Measurements from ENCODE around the gene CCNG2.

The CCNG2 gene

DNA sequence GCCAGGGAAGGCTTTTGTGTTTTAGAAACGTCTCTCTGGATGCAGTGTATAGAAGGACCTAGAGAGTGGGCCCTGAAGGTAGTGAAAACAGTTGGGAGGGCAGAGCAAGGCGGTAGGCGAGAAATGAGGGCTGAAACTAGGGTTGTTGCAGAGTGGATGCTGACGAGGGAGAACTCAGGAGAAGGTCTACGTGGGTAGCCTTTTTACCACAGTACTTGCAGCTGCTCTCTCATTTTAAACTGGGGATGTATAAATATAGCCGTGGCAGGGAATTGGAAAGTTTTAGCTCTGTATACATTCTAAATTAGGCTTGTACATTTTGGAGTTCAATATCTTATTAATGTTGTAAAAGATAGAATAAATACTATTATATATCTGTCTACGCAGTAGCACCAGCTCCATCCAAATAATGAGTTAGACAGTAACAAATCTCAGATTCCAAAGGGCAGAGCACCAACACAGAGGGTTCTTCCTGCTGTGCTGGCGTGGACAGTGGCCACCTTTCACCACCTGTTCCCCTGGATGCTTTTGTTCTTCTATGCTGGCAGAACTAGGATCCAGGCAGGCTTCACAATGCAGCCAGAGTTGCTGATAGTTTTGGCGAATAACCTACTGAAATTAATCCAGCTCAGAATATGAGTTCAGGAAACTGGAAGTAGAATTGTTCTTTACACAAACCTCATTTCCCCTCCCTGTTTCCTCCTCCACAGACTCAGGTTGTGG, 31.7 kb downstream of the CCNG2 start:
- in situ Hi-C loops (cut with HindIII; ENCODE audit: low pct_ligation_motif_present, low sequenced_read_pairs): no loop called here
- no peak overlapping the region for H3K27ac ChIP-seq
- no peak for DNase-seq
- no peaks in the 10 kb centered on the region for H3K36me3 ChIP-seq (replicated peaks)
- H3K27me3 ChIP-seq (replicated peaks): peaks cover 9% of the 10 kb centered on the region
- no peak overlapping the region for H3K4me3 ChIP-seq (ENCODE audit: low read depth, low read length)
- TF ChIP-seq, protein P1, sequence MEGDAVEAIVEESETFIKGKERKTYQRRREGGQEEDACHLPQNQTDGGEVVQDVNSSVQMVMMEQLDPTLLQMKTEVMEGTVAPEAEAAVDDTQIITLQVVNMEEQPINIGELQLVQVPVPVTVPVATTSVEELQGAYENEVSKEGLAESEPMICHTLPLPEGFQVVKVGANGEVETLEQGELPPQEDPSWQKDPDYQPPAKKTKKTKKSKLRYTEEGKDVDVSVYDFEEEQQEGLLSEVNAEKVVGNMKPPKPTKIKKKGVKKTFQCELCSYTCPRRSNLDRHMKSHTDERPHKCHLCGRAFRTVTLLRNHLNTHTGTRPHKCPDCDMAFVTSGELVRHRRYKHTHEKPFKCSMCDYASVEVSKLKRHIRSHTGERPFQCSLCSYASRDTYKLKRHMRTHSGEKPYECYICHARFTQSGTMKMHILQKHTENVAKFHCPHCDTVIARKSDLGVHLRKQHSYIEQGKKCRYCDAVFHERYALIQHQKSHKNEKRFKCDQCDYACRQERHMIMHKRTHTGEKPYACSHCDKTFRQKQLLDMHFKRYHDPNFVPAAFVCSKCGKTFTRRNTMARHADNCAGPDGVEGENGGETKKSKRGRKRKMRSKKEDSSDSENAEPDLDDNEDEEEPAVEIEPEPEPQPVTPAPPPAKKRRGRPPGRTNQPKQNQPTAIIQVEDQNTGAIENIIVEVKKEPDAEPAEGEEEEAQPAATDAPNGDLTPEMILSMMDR (IDR thresholded peaks at IDR 0.05; ENCODE audit: low read depth, low read length, missing control alignments): no peak

- TF ChIP-seq, protein P1 (IDR thresholded peaks at IDR 0.05; ENCODE audit: low read depth, low read length, missing control alignments): no peak
- H3K27ac ChIP-seq: no peak overlapping the region
- no peak for DNase-seq
- H3K27me3 ChIP-seq (replicated peaks): peaks cover 6% of the 10 kb centered on the region
- H3K4me3 ChIP-seq (ENCODE audit: low read depth, low read length): no peak overlapping the region
- no peaks in the 10 kb centered on the region for H3K36me3 ChIP-seq (replicated peaks)
- in situ Hi-C loops (cut with HindIII; ENCODE audit: low pct_ligation_motif_present, low sequenced_read_pairs): no loop called here
These were observed 32.4 kb downstream of the CCNG2 start for GRCh38 chr4:77189412-77189811.

- DNase-seq: peak; percentile 5
- TF ChIP-seq, protein P1 (IDR thresholded peaks at IDR 0.05; ENCODE audit: low read depth, low read length, missing control alignments): no peak
- in situ Hi-C loops (cut with HindIII; ENCODE audit: low pct_ligation_motif_present, low sequenced_read_pairs): no loop called here
- Histone ChIP-seq H3K27ac (no peak overlapping the region), H3K4me3 (ENCODE audit: low read depth, low read length) (no peak overlapping the region), H3K36me3 (replicated peaks) (no peaks in the 10 kb centered on the region), H3K27me3 (replicated peaks) (peaks cover 4% of the 10 kb centered on the region)
These were observed 33.0 kb downstream of the CCNG2 start for GRCh38 chr4:77190053-77190452.

- Histone ChIP-seq H3K36me3 (replicated peaks) (no peaks in the 10 kb centered on the region), H3K27ac (no peak overlapping the region), H3K4me3 (ENCODE audit: low read depth, low read length) (no peak overlapping the region), H3K27me3 (replicated peaks) (no peaks in the 10 kb centered on the region)
- DNase-seq: no peak
- in situ Hi-C loops (cut with HindIII; ENCODE audit: low pct_ligation_motif_present, low sequenced_read_pairs): no loop called here
- TF ChIP-seq, protein P1 (IDR thresholded peaks at IDR 0.05; ENCODE audit: low read depth, low read length, missing control alignments): no peak
These were observed 36.0 kb downstream of the CCNG2 start for GRCh38 chr4:77193046-77193445.

DNA sequence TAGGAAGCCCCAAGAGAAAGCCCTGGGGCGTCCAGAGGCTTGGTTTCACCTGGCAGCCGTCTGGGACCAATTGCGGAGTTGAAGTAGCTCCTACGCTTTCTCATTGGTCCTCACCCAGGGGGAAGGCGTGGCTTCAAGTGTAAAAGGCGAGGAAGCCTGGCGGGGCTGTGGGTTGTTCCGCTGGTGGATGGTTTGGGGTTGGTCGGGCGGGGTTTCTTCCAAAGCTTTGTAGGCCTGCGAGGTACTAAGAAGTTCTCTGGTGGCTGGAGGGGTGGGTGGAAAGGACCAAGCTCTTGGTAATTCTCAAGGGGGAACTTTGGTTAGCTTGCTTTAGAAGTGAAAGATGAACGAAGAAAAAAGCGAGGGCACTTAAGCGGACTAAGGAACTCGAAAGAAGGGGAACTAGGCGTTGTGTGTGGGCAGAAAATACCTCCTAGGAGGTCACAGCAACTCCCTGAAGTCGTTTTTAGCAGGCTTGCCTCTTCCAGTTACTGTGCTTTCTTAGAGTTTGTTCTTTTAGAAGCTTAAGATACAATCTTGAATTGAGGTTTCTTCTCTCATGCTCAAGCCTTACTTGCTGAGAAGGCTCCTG, 36.6 kb downstream of the CCNG2 start:
- in situ Hi-C loops (cut with HindIII; ENCODE audit: low pct_ligation_motif_present, low sequenced_read_pairs): no loop called here
- H3K27ac ChIP-seq: no peak overlapping the region
- H3K4me3 ChIP-seq (ENCODE audit: low read depth, low read length): no peak overlapping the region
- TF ChIP-seq, protein P1 (IDR thresholded peaks at IDR 0.05; ENCODE audit: low read depth, low read length, missing control alignments): no peak
- no peaks in the 10 kb centered on the region for H3K36me3 ChIP-seq (replicated peaks)
- no peak for DNase-seq
- no peaks in the 10 kb centered on the region for H3K27me3 ChIP-seq (replicated peaks)

Measured in brain microvascular endothelial cell (primary cell).